Panc1 (cell line): ENCODE data around the gene PGD. TPM values are rescaled to one million over a fixed set of nuclear protein-coding genes. Genes with fewer than 3 reads are reported as not detected.

Experiments used
- ATAC-seq: fragments of 200-7000 bp; cut with Tn5 transposase; 2 replicates; pipeline ENCODE4 v1.9.1; 2020; ENCODE audit warnings: mild to moderate bottlenecking, moderate library complexity
- BruUV-seq: library from RNA; stranded (reverse); fragments of 400-500 nt; replicated peaks from 2 replicates; lab custom pipeline; 2021; lab: Mats Ljungman, UMichigan
- CTCF ChIA-PET: fragments of 300-600 bp; sonication (Branson Sonifier 250); formaldehyde crosslinking; loops from one replicate; lab custom pipeline; 2022; ENCODE audit warnings: antibody characterized with exemption; lab: Charles Lee
- POLR2A ChIA-PET: fragments of 300-600 bp; sonication (Branson Sonifier 250); formaldehyde crosslinking; loops from one replicate; lab custom pipeline; 2022; ENCODE audit warnings: antibody characterized with exemption; lab: Charles Lee
- DNase-seq: peaks from one replicate; pipeline ENCODE4 v3.0.0-alpha.2; 2010; ENCODE audit warnings: low read depth, low spot score
- H3K27ac ChIP-seq: 2 replicates; pipeline ENCODE4 v1.5.1; 2011; ENCODE audit warnings: mild to moderate bottlenecking, low read length, inconsistent platforms
- H3K27me3 ChIP-seq: fragments of 200-500 bp; sonication (Bioruptor generic); 2 replicates; pipeline ENCODE4 v1.6.0; 2014; ENCODE audit warnings: low read length, inconsistent platforms; ENCODE audit not compliant: control insufficient read depth, insufficient read depth
- H3K36me3 ChIP-seq: fragments of 200-500 bp; sonication (Bioruptor generic); 2 replicates; pipeline ENCODE4 v1.5.1; 2014; ENCODE audit warnings: inconsistent platforms, mild to moderate bottlenecking, low read length, moderate library complexity; ENCODE audit not compliant: control insufficient read depth, insufficient read depth
- H3K4me1 ChIP-seq: 2 replicates; pipeline ENCODE4 v1.5.1; 2011; ENCODE audit warnings: inconsistent platforms, mild to moderate bottlenecking, low read length, moderate library complexity; ENCODE audit not compliant: control insufficient read depth, insufficient read depth
- H3K4me3 ChIP-seq, 2 experiments: 2 replicates each; pipeline ENCODE4 v1.5.1; 2011 to 2012; ENCODE audit warnings: low read depth in 2 of 2, low read length in 2 of 2, mild to moderate bottlenecking in 2 of 2, inconsistent platforms in 1 of 2, moderate library complexity in 1 of 2
- H3K9me3 ChIP-seq: fragments of 200-500 bp; sonication (Bioruptor generic); 2 replicates; pipeline ENCODE4 v1.5.1; 2014; ENCODE audit warnings: low read depth, mild to moderate bottlenecking, inconsistent platforms, low read length, moderate library complexity; ENCODE audit not compliant: control insufficient read depth, insufficient read depth
- POLR2AphosphoS5 ChIP-seq: IDR thresholded peaks from 2 replicates; pipeline ENCODE4 v1.6.1; 2012; ENCODE audit warnings: mild to moderate bottlenecking, low read depth, low read length, moderate library complexity
- REST ChIP-seq, 2 experiments: IDR thresholded peaks; 2 replicates each; pipeline ENCODE4 v1.6.1; 2011 to 2012; ENCODE audit warnings: low read depth in 2 of 2, control low read depth in 1 of 2, low read length in 1 of 2, mild to moderate bottlenecking in 1 of 2, moderate library complexity in 1 of 2; ENCODE audit not compliant: insufficient read depth in 1 of 2
- SIN3A ChIP-seq: IDR thresholded peaks from 2 replicates; pipeline ENCODE4 v1.6.1; 2012; ENCODE audit warnings: low read depth, mild to moderate bottlenecking, low read length, moderate library complexity, borderline replicate concordance; ENCODE audit not compliant: insufficient read depth
- TCF7L2 ChIP-seq: IDR thresholded peaks from 2 replicates; pipeline ENCODE4 v1.6.1; 2011; ENCODE audit warnings: mild to moderate bottlenecking, low read depth, low read length, inconsistent platforms
- in situ Hi-C: cut with HindIII; loops from 2 replicates; pipeline ENCODE4 v1.10.0; 2016; ENCODE audit warnings: low sequenced_read_pairs, low pct_unique_long_range_greater_than_20kb
- intact Hi-C: fragments of 100-400 bp; cut with micrococcal nuclease; formaldehyde crosslinking; loops from one replicate; pipeline ENCODE4 v1.10.0; 2022; ENCODE audit not compliant: unreplicated experiment
- total RNA-seq: library from RNA; stranded (reverse); gene quantifications from one replicate; pipeline ENCODE4 v1.2.1, GENCODE V29; 2021; ENCODE audit not compliant: unreplicated experiment
- TF ChIP-seq, protein P1 (sequence below): fragments of 450-650 bp; IDR thresholded peaks from 2 replicates; pipeline ENCODE4 v1.5.1; 2017; ENCODE audit warnings: mild to moderate bottlenecking

Gene PGD
- total RNA-seq, 1 experiment from 2014 or later = 158 TPM

GRCh38 chr1:10430216-10431069, 31.6 kb downstream of the PGD start, which contains the start of gene CENPS:
TSS of gene CENPS (plus strand) at chr1:10430433. CDS start at chr1:10430518, 85 bp downstream.
- intact Hi-C loops (no loop called here), in situ Hi-C loops (no loop called here)
- H3K27ac ChIP-seq = peak within 1 kb of the TSS; percentile 87
- DNase-seq (peak; percentile 46), ATAC-seq (peak; percentile 94)
- ChIA-PET POLR2A (interaction anchor here (0.6 to 0.9 kb wide), 2 partner anchors 64 to 89 kb away, joined by 3 read pairs; no protein-coding TSS in a partner anchor), CTCF (interaction anchor here (0.6 to 1.5 kb wide), 6 partner anchors 42 to 480 kb away, joined by 3 to 11 read pairs (median 4); partner anchors contain the start of gene DFFA)
- no peaks in the 10 kb centered on the region for H3K9me3 ChIP-seq
- no TSS peak for BruUV-seq
- H3K4me3 ChIP-seq = peak within 1 kb of the TSS; percentile 83 to 97
- TF ChIP-seq POLR2AphosphoS5 (peak; percentile 65; the same call in 1 of the 2 replicates), REST (IDR thresholded peaks at IDR 0.05; ENCODE audit: insufficient read depth in 1 of 2, low read depth in 2 of 2, low read length in 1 of 2) (no peak), TCF7L2 (no peak), SIN3A (peak; percentile 94; the same call in 1 of the 2 replicates)
- TF ChIP-seq, protein P1, sequence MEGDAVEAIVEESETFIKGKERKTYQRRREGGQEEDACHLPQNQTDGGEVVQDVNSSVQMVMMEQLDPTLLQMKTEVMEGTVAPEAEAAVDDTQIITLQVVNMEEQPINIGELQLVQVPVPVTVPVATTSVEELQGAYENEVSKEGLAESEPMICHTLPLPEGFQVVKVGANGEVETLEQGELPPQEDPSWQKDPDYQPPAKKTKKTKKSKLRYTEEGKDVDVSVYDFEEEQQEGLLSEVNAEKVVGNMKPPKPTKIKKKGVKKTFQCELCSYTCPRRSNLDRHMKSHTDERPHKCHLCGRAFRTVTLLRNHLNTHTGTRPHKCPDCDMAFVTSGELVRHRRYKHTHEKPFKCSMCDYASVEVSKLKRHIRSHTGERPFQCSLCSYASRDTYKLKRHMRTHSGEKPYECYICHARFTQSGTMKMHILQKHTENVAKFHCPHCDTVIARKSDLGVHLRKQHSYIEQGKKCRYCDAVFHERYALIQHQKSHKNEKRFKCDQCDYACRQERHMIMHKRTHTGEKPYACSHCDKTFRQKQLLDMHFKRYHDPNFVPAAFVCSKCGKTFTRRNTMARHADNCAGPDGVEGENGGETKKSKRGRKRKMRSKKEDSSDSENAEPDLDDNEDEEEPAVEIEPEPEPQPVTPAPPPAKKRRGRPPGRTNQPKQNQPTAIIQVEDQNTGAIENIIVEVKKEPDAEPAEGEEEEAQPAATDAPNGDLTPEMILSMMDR = peak; percentile 98
- no peaks in the 10 kb centered on the region for H3K36me3 ChIP-seq
- no peaks in the 10 kb centered on the region for H3K27me3 ChIP-seq
- no peaks in the 10 kb centered on the region; the same call in 1 of the 2 replicates for H3K4me1 ChIP-seq

DNA sequence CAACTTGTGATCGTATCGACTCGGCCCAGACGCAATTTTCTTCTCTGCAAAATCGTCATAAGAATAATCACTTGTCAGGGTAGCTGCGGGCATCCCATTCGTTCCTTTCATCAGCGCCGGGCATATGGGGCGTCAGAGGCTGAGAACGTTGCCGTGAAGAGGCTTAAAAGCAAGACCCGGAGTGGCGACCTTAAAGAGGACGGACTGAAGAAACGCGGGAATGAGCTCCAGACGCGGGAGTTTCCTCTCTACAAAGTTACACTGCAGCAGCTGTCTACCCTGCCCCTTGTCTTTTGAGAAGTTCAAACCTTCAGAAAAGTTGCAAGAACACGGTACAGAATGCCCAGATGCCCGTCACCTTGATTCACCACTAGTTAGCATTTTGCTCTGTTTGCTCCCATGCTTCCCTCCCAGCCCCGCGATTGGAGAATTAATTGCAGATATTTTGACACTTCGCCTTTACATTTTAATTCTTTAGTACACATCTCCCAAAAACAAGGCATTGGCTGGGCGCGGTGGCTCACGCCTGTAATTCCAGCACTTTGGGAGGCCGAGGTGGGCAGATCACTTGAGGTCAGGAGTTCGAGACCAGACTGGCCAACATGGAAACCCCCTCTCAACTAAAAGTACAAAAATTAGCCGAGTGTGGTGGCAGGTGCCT, 32.3 kb downstream of the PGD start:
- H3K36me3 ChIP-seq = no peaks in the 10 kb centered on the region
- DNase-seq (no peak), ATAC-seq (peak; percentile 3)
- intact Hi-C loops = no loop called here
- TF ChIP-seq REST (IDR thresholded peaks at IDR 0.05; ENCODE audit: insufficient read depth in 1 of 2, low read depth in 2 of 2, low read length in 1 of 2) = no peak
- TF ChIP-seq, protein P1 = no peak
- TF ChIP-seq SIN3A = no peak
- TF ChIP-seq TCF7L2 = no peak
- TF ChIP-seq POLR2AphosphoS5 = no peak
- H3K9me3 ChIP-seq = no peaks in the 10 kb centered on the region
- CTCF ChIA-PET = interaction anchor here (0.5 to 1.5 kb wide), 4 partner anchors 54 to 480 kb away, joined by 3 to 8 read pairs (median 4); no protein-coding TSS in a partner anchor
- H3K27ac ChIP-seq = peak overlapping the region; percentile 87
- no peaks in the 10 kb centered on the region for H3K27me3 ChIP-seq
- BruUV-seq = TSS peak; percentile 92
- H3K4me3 ChIP-seq = peak overlapping the region; percentile 83 to 97
- H3K4me1 ChIP-seq = no peaks in the 10 kb centered on the region; the same call in 1 of the 2 replicates
- in situ Hi-C loops = no loop called here
- POLR2A ChIA-PET = no interaction called here
